ENCODE results near the gene POLR3B. TPM values are rescaled to one million over a fixed set of nuclear protein-coding genes. Genes with fewer than 3 reads are reported as not detected.

The POLR3B gene
- polyA plus RNA-seq, 1 donor (not counting 4 experiments of a cell fraction or from before 2014, with no cell fraction given), result 13.9 TPM

GRCh38 chr12:106364261-106364660 lies 6.7 kb downstream of the POLR3B start:
- Histone ChIP-seq H4K20me1 (ENCODE audit: control insufficient read depth, extremely low read depth, insufficient read depth, low read length) (no peaks in the 10 kb centered on the region), H3K4me2 (ENCODE audit: control insufficient read depth, extremely low read depth, insufficient read depth, low read depth, low read length) (no peak overlapping the region), H3K27ac (ENCODE audit: control insufficient read depth, insufficient read depth, low read length) (no peak overlapping the region), H3K9me1 (ENCODE audit: control insufficient read depth, extremely low read depth, insufficient read depth, low read length) (no peaks in the 10 kb centered on the region), H3K36me3 (ENCODE audit: control insufficient read depth in 2 of 2, extremely low read depth in 1 of 2, insufficient read depth in 2 of 2, low read length in 2 of 2) (peaks cover 0 to 1% of the 10 kb centered on the region in 2 experiments), H3K27me3 (ENCODE audit: control insufficient read depth, extremely low read depth, insufficient read depth, low read length) (no peaks in the 10 kb centered on the region), H3K4me1 (ENCODE audit: control insufficient read depth, extremely low read depth, insufficient read depth, low read length) (peaks cover 2% of the 10 kb centered on the region), H3K79me2 (ENCODE audit: control insufficient read depth, insufficient read depth, low read length) (peaks cover 38% of the 10 kb centered on the region), H3K9me3 (ENCODE audit: control insufficient read depth, low read depth, low read length) (no peaks in the 10 kb centered on the region), H3K9ac (ENCODE audit: control insufficient read depth, extremely low read depth, insufficient read depth, low read length) (no peak overlapping the region), H3K4me3 (ENCODE audit: control insufficient read depth in 2 of 3, extremely low read depth in 1 of 3, insufficient read depth in 2 of 3, low read depth in 1 of 3, low read length in 3 of 3) (no peak overlapping the region), H2AFZ (ENCODE audit: control insufficient read depth, low read length) (no peak overlapping the region)
- no peak for DNase-seq (ENCODE audit: low read depth, low spot score)
- TF ChIP-seq CTCF (optimal IDR thresholded peaks at IDR 0.05 in 1 of 3, IDR thresholded peaks at IDR 0.05 in 1 of 3, conservative IDR thresholded peaks at IDR 0.05 in 1 of 3; ENCODE audit: extremely low read depth in 1 of 3, insufficient read depth in 2 of 3, low read length in 3 of 3) (no peak), EZH2 (IDR thresholded peaks at IDR 0.05; ENCODE audit: low read length) (no peak)
- FAIRE-seq, result no peak
- dilution Hi-C loops (cut with MboI; ENCODE audit: extremely low pct_ligation_motif_present, low sequenced_read_pairs), result no loop called here

GRCh38 chr12:106369624-106370346 lies 12.2 kb downstream of the POLR3B start:
- Histone ChIP-seq H3K9me1 (ENCODE audit: control insufficient read depth, extremely low read depth, insufficient read depth, low read length) (no peaks in the 10 kb centered on the region), H3K4me3 (ENCODE audit: control insufficient read depth in 2 of 3, extremely low read depth in 1 of 3, insufficient read depth in 2 of 3, low read depth in 1 of 3, low read length in 3 of 3) (peak overlapping the region in 2 of 3 experiments; percentile 8 to 36), H3K4me1 (ENCODE audit: control insufficient read depth, extremely low read depth, insufficient read depth, low read length) (peaks cover 13% of the 10 kb centered on the region), H3K4me2 (ENCODE audit: control insufficient read depth, extremely low read depth, insufficient read depth, low read depth, low read length) (peak overlapping the region; percentile 56), H3K27me3 (ENCODE audit: control insufficient read depth, extremely low read depth, insufficient read depth, low read length) (no peaks in the 10 kb centered on the region), H3K27ac (ENCODE audit: control insufficient read depth, insufficient read depth, low read length) (peak overlapping the region; percentile 75), H3K79me2 (ENCODE audit: control insufficient read depth, insufficient read depth, low read length) (no peaks in the 10 kb centered on the region), H2AFZ (ENCODE audit: control insufficient read depth, low read length) (peak overlapping the region; percentile 67), H3K9ac (ENCODE audit: control insufficient read depth, extremely low read depth, insufficient read depth, low read length) (no peak overlapping the region), H3K36me3 (ENCODE audit: control insufficient read depth in 2 of 2, extremely low read depth in 1 of 2, insufficient read depth in 2 of 2, low read length in 2 of 2) (peaks cover 3% of the 10 kb centered on the region in 2 experiments), H4K20me1 (ENCODE audit: control insufficient read depth, extremely low read depth, insufficient read depth, low read length) (no peaks in the 10 kb centered on the region), H3K9me3 (ENCODE audit: control insufficient read depth, low read depth, low read length) (no peaks in the 10 kb centered on the region)
- dilution Hi-C loops (cut with MboI; ENCODE audit: extremely low pct_ligation_motif_present, low sequenced_read_pairs), result no loop called here
- no peak for DNase-seq (ENCODE audit: low read depth, low spot score)
- peak; percentile 94 for FAIRE-seq
- TF ChIP-seq EZH2 (IDR thresholded peaks at IDR 0.05; ENCODE audit: low read length) (no peak), CTCF (optimal IDR thresholded peaks at IDR 0.05 in 1 of 3, IDR thresholded peaks at IDR 0.05 in 1 of 3, conservative IDR thresholded peaks at IDR 0.05 in 1 of 3; ENCODE audit: extremely low read depth in 1 of 3, insufficient read depth in 2 of 3, low read length in 3 of 3) (no peak)

All from keratinocyte (primary cell).